Measurements from ENCODE around the gene GABRB2.
A peak's percentile ranks its signal among the peaks of the same experiment; 100 is the strongest.

The GABRB2 gene

GRCh38 chr5:161548487-161549094 lies 2.1 kb upstream of the GABRB2 start:
- no peak overlapping the region for H3K27ac ChIP-seq
- TF ChIP-seq CTCF (conservative IDR thresholded peaks at IDR 0.05) (no peak), ZFX (IDR thresholded peaks at IDR 0.05) (no peak)

- TF ChIP-seq ZFX (IDR thresholded peaks at IDR 0.05) (no peak), CTCF (conservative IDR thresholded peaks at IDR 0.05) (no peak)
- no peak overlapping the region for H3K27ac ChIP-seq
Observed at GRCh38 chr5:161547738-161548486, 1.4 kb upstream of the GABRB2 start.

- no peak for TF ChIP-seq CTCF (conservative IDR thresholded peaks at IDR 0.05)
- no peak for TF ChIP-seq ZFX (IDR thresholded peaks at IDR 0.05)
- no peak overlapping the region for H3K27ac ChIP-seq
Observed at GRCh38 chr5:161547406-161547737, 847 bp upstream of the GABRB2 start.

- TF ChIP-seq ZFX (IDR thresholded peaks at IDR 0.05) (no peak), CTCF (conservative IDR thresholded peaks at IDR 0.05) (no peak)
- no peak overlapping the region for H3K27ac ChIP-seq
Observed at GRCh38 chr5:161546095-161546469, 443 bp downstream of the GABRB2 start.

- TF ChIP-seq ZFX (IDR thresholded peaks at IDR 0.05), result no peak
- TF ChIP-seq CTCF (conservative IDR thresholded peaks at IDR 0.05), result no peak
- no peak overlapping the region for H3K27ac ChIP-seq
Observed at GRCh38 chr5:161545344-161546094, 1.0 kb downstream of the GABRB2 start.

GRCh38 chr5:161544350-161544765 lies 2.2 kb downstream of the GABRB2 start:
- H3K27ac ChIP-seq, result no peak overlapping the region
- TF ChIP-seq CTCF (conservative IDR thresholded peaks at IDR 0.05), result peak; percentile 93
- no peak for TF ChIP-seq ZFX (IDR thresholded peaks at IDR 0.05)

GRCh38 chr5:161539016-161539415 lies 7.5 kb downstream of the GABRB2 start:
- H3K27ac ChIP-seq, result no peak overlapping the region
- TF ChIP-seq ZFX (IDR thresholded peaks at IDR 0.05) (no peak), CTCF (conservative IDR thresholded peaks at IDR 0.05) (no peak)
